Keratinocyte (primary cell): ENCODE measurements around the gene DCTN3. TPM values are rescaled to one million over a fixed set of nuclear protein-coding genes. Genes with fewer than 3 reads are reported as not detected.
A peak's percentile ranks its signal among the peaks of the same experiment; 100 is the strongest.

Source experiments
- DNase-seq: peaks from one replicate; pipeline ENCODE4 v3.0.0-alpha.2; 2011; ENCODE audit warnings: low read depth, missing footprints, low spot score
- FAIRE-seq: peaks from 2 replicates; lab custom pipeline; 2011; peaks lifted over from hg19 to GRCh38; lab: Jason Lieb, UNC
- H2AFZ ChIP-seq: 2 replicates; pipeline ENCODE4 v1.6.0; 2012; ENCODE audit warnings: low read length, control low read depth, inconsistent platforms; ENCODE audit not compliant: control insufficient read depth
- H3K27ac ChIP-seq: 2 replicates; pipeline ENCODE4 v1.5.1; 2011; ENCODE audit warnings: low read length; ENCODE audit not compliant: control insufficient read depth, insufficient read depth
- H3K27me3 ChIP-seq: 3 replicates; pipeline ENCODE4 v1.6.0; 2011; ENCODE audit warnings: low read length; ENCODE audit not compliant: control insufficient read depth, insufficient read depth; ENCODE audit errors: extremely low read depth
- H3K36me3 ChIP-seq, 2 experiments: 2 replicates in 1 of 2; 3 replicates in 1 of 2; pipeline ENCODE4 v1.5.1; 2011; ENCODE audit warnings: low read length in 2 of 2, mild to moderate bottlenecking in 1 of 2; ENCODE audit not compliant: control insufficient read depth in 2 of 2, insufficient read depth in 2 of 2; ENCODE audit errors: extremely low read depth in 1 of 2
- H3K4me1 ChIP-seq: 3 replicates; pipeline ENCODE4 v1.5.1; 2011; ENCODE audit warnings: low read length; ENCODE audit not compliant: control insufficient read depth, insufficient read depth; ENCODE audit errors: extremely low read depth
- H3K4me2 ChIP-seq: 3 replicates; pipeline ENCODE4 v1.6.0; 2011; ENCODE audit warnings: low read depth, low read length; ENCODE audit not compliant: control insufficient read depth, insufficient read depth; ENCODE audit errors: extremely low read depth
- H3K4me3 ChIP-seq, 3 experiments: fragments of 200-600 bp in 1 of 3; sonication (generic) in 1 of 3; 2 replicates in 2 of 3; 3 replicates in 1 of 3; pipeline ENCODE4 v1.5.1; 2011 to 2016; ENCODE audit warnings: low read length in 3 of 3, mild to moderate bottlenecking in 3 of 3, control low read depth in 2 of 3, inconsistent platforms in 1 of 3, low read depth in 1 of 3, mixed read lengths in 1 of 3, mixed run types in 1 of 3, moderate library complexity in 1 of 3; ENCODE audit not compliant: control insufficient read depth in 2 of 3, insufficient read depth in 2 of 3; ENCODE audit errors: extremely low read depth in 1 of 3
- H3K79me2 ChIP-seq: 2 replicates; pipeline ENCODE4 v1.6.0; 2012; ENCODE audit warnings: low read length; ENCODE audit not compliant: control insufficient read depth, insufficient read depth
- H3K9ac ChIP-seq: 3 replicates; pipeline ENCODE4 v1.6.0; 2011; ENCODE audit warnings: low read length; ENCODE audit not compliant: control insufficient read depth, insufficient read depth; ENCODE audit errors: extremely low read depth
- H3K9me1 ChIP-seq: 3 replicates; pipeline ENCODE4 v1.6.0; 2011; ENCODE audit warnings: low read length; ENCODE audit not compliant: control insufficient read depth, insufficient read depth; ENCODE audit errors: extremely low read depth
- H3K9me3 ChIP-seq: 2 replicates; pipeline ENCODE4 v1.5.1; 2012; ENCODE audit warnings: low read depth, low read length; ENCODE audit not compliant: control insufficient read depth
- H4K20me1 ChIP-seq: 3 replicates; pipeline ENCODE4 v1.6.0; 2011; ENCODE audit warnings: low read length; ENCODE audit not compliant: control insufficient read depth, insufficient read depth; ENCODE audit errors: extremely low read depth
- CTCF ChIP-seq, 3 experiments: IDR thresholded peaks in 1 of 3; conservative IDR thresholded peaks in 1 of 3; optimal IDR thresholded peaks in 1 of 3; 2 replicates in 2 of 3; 3 replicates in 1 of 3; pipeline versions ENCODE3 to v1.5.1; 2011; ENCODE audit warnings: low read length in 3 of 3, mild to moderate bottlenecking in 3 of 3, moderate library complexity in 2 of 3, control low read depth in 1 of 3, inconsistent platforms in 1 of 3; ENCODE audit not compliant: insufficient read depth in 2 of 3; ENCODE audit errors: extremely low read depth in 1 of 3
- EZH2 ChIP-seq: IDR thresholded peaks from one replicate; pipeline ENCODE4 v1.6.1; 2012; ENCODE audit warnings: inconsistent platforms, mild to moderate bottlenecking, low read length, moderate library complexity
- dilution Hi-C: fragments of 300-500 bp; cut with MboI; formaldehyde crosslinking; loops from one replicate; pipeline ENCODE4 v1.7.0; 2020; ENCODE audit warnings: low sequenced_read_pairs; ENCODE audit not compliant: extremely low pct_ligation_motif_present
- polyA plus RNA-seq, 5 experiments: library from polyadenylated mRNA; depleted of rRNA in 3 of 5; stranded (reverse) in 3 of 5; stranded (forward) in 1 of 5; unstranded in 1 of 5; fragments of >200 nt; gene quantifications; 1 replicate in 1 of 5; 2 replicates in 3 of 5; 3 replicates in 1 of 5; pipeline versions ENCODE4 v1.2.1 to v1.2.3, GENCODE V29; 2011 to 2012; ENCODE audit warnings: missing spikeins in 2 of 5, low read depth in 1 of 5, low replicate concordance in 1 of 5

The DCTN3 gene
- polyA plus RNA-seq, 1 donor (not counting 4 experiments of a cell fraction or from before 2014, with no cell fraction given): 106 TPM

DNA sequence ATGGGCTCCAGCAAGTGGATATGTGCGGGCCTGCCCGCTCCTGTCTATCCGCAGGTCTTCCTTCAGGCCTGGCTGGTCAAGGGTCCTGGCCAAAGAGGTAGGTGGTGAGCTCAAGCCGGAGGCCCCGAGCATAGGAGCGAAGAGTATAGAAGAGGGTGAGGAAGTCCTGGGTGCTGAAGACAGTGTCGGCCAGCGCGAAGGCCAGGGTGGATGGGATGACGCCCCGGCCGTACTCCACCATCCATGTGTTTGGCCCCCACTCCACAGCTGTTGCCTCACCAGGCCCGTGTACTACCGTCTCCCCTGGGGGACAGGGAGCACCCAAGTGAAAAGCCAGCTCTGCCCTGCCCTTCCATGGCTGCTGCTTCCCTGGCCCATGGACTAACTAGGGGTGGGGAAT, 15.3 kb upstream of the DCTN3 start:
- Histone ChIP-seq H3K9ac (peak overlapping the region; percentile 25), H3K36me3 (peaks cover 11 to 12% of the 10 kb centered on the region in 2 experiments), H3K79me2 (peaks cover 25% of the 10 kb centered on the region), H3K4me1 (peaks cover 28% of the 10 kb centered on the region), H3K27me3 (peaks cover under 1% of the 10 kb centered on the region), H3K4me3 (peak overlapping the region in 1 of 3 experiments; percentile 24), H2AFZ (no peak overlapping the region), H3K27ac (no peak overlapping the region), H3K9me1 (no peaks in the 10 kb centered on the region), H4K20me1 (peaks cover 2% of the 10 kb centered on the region), H3K4me2 (peak overlapping the region; percentile 97), H3K9me3 (no peaks in the 10 kb centered on the region)
- TF ChIP-seq CTCF (optimal IDR thresholded peaks at IDR 0.05 in 1 of 3, IDR thresholded peaks at IDR 0.05 in 1 of 3, conservative IDR thresholded peaks at IDR 0.05 in 1 of 3; ENCODE audit: extremely low read depth in 1 of 3, insufficient read depth in 2 of 3, low read length in 3 of 3): no peak
- DNase-seq: no peak
- no peak for FAIRE-seq
- dilution Hi-C loops: no loop called here

- no peak overlapping the region for H3K4me2 ChIP-seq
- no peak for FAIRE-seq
Observed at GRCh38 chr9:34634551-34635248, 14.4 kb upstream of the DCTN3 start.

More at GRCh38 chr9:34634551-34635248, 14.4 kb upstream of the DCTN3 start:
- H3K4me3 ChIP-seq: no peak overlapping the region
- H3K4me1 ChIP-seq: peaks cover 28% of the 10 kb centered on the region
- no peaks in the 10 kb centered on the region for H3K9me3 ChIP-seq
- TF ChIP-seq EZH2 (no peak), CTCF (optimal IDR thresholded peaks at IDR 0.05 in 1 of 3, IDR thresholded peaks at IDR 0.05 in 1 of 3, conservative IDR thresholded peaks at IDR 0.05 in 1 of 3; ENCODE audit: extremely low read depth in 1 of 3, insufficient read depth in 2 of 3, low read length in 3 of 3) (no peak)
- H3K9me1 ChIP-seq: no peaks in the 10 kb centered on the region
- peaks cover 25% of the 10 kb centered on the region for H3K79me2 ChIP-seq
- dilution Hi-C loops: no loop called here
- no peak overlapping the region for H3K9ac ChIP-seq
- H3K27ac ChIP-seq: no peak overlapping the region
- H3K27me3 ChIP-seq: peaks cover 6% of the 10 kb centered on the region
- H2AFZ ChIP-seq: no peak overlapping the region
- H4K20me1 ChIP-seq: peaks cover 2% of the 10 kb centered on the region
- no peak for DNase-seq
- peaks cover 11 to 12% of the 10 kb centered on the region in 2 experiments for H3K36me3 ChIP-seq
